ENCODE data around the gene ID2.
"Not testable (repeated sequence)": the region's sequence is repeated elsewhere in the genome, so short reads cannot be mapped to it uniquely, and the experiment has no call there.

Gene ID2

DNA sequence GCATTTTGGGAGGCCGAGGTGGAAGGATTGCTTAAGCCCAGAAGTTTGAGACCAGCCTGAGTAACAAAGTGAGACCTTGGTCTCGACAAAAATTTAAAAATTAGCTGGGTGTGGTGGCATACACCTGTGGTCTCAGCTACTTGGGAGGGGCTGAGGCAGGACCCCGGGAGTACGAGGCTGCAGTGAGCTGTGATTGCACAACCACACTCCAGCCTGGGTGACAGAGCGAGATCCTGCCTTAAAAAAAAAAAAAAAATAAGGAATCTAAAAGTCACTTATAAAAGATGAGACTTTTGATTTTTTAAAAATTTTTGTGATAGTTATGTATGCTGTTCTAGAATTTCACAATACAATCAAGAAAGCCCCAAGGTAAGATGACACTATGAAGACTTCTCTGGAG, 33.1 kb downstream of the ID2 start:
- no peaks in the 10 kb centered on the region for H3K27me3 ChIP-seq (ENCODE audit: control insufficient read depth in 1 of 2, insufficient read depth in 2 of 2, low read length in 2 of 2)
- no peaks in the 10 kb centered on the region for H3K4me1 ChIP-seq (ENCODE audit: control insufficient read depth, insufficient read depth, low read length)
- H3K27ac ChIP-seq (ENCODE audit: low read length), result no peak overlapping the region
- no peak overlapping the region for H3K9ac ChIP-seq (ENCODE audit: low read length in 2 of 2)
- H3K4me3 ChIP-seq (ENCODE audit: low read length in 2 of 2), result no peak overlapping the region
- no peaks in the 10 kb centered on the region for H3K9me3 ChIP-seq (ENCODE audit: control insufficient read depth in 2 of 2, low read length in 2 of 2)
- no peaks in the 10 kb centered on the region for H3K36me3 ChIP-seq (ENCODE audit: control insufficient read depth in 2 of 2, insufficient read depth in 2 of 2, low read length in 2 of 2)

DNA sequence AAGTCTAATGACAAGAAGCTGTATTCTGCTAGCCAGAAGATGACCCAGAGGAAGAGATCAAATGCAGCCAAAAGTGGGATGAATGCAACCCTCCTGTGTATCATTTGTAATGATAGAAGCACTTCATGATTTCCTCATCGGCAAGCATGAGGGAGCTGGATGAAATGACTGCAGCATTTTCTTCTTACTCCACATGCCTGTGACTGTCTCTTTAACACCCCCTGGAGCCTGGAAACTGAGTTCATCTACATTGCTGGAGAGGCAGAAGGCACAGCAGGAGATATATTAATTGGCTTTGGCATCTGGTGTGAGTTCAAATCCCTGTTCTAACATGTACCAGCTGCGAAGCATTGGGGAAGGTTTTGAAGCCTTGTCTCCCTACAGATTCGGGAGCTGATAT, 37.7 kb downstream of the ID2 start:
- Histone ChIP-seq H3K9me3 (ENCODE audit: control insufficient read depth in 2 of 2, low read length in 2 of 2) (no peaks in the 10 kb centered on the region), H3K27me3 (ENCODE audit: control insufficient read depth in 1 of 2, insufficient read depth in 2 of 2, low read length in 2 of 2) (no peaks in the 10 kb centered on the region)

GRCh38 chr2:8720741-8721140, 38.9 kb downstream of the ID2 start:
- H3K27ac ChIP-seq (ENCODE audit: low read length), result no peak overlapping the region
- no peak overlapping the region for H3K9ac ChIP-seq (ENCODE audit: low read length in 2 of 2)
- no peaks in the 10 kb centered on the region for H3K36me3 ChIP-seq (ENCODE audit: control insufficient read depth in 2 of 2, insufficient read depth in 2 of 2, low read length in 2 of 2)
- H3K4me1 ChIP-seq (ENCODE audit: control insufficient read depth, insufficient read depth, low read length), result no peaks in the 10 kb centered on the region
- H3K27me3 ChIP-seq (ENCODE audit: control insufficient read depth in 1 of 2, insufficient read depth in 2 of 2, low read length in 2 of 2), result no peaks in the 10 kb centered on the region
- H3K4me3 ChIP-seq (ENCODE audit: low read length in 2 of 2), result no peak overlapping the region
- H3K9me3 ChIP-seq (ENCODE audit: control insufficient read depth in 2 of 2, low read length in 2 of 2), result no peaks in the 10 kb centered on the region

More for the DNA sequence above, 37.7 kb downstream of the ID2 start:
- Histone ChIP-seq H3K9ac (ENCODE audit: low read length in 2 of 2) (no peak overlapping the region), H3K27ac (ENCODE audit: low read length) (no peak overlapping the region), H3K4me3 (ENCODE audit: low read length in 2 of 2) (no peak overlapping the region), H3K36me3 (ENCODE audit: control insufficient read depth in 2 of 2, insufficient read depth in 2 of 2, low read length in 2 of 2) (no peaks in the 10 kb centered on the region), H3K4me1 (ENCODE audit: control insufficient read depth, insufficient read depth, low read length) (no peaks in the 10 kb centered on the region)

DNA sequence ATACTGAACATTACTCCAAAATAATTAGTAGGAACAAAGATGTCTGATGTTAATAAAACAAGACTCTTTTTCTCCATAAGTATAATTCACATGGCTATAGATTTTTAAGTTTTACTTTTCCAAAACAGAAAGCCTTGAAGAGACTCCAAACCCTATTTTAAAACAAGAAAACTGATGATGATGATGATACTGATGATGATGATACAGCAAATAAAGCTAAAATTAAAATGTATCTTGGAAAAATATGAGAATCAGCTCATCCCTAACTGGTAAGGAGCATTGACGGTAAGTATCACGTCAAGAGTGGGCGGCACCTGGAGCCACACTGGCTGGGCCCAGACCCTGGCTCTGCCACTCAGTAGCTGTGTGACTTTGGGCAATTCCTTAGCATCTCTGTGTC, 39.6 kb downstream of the ID2 start:
- H3K4me3 ChIP-seq (ENCODE audit: low read length in 2 of 2), result no peak overlapping the region
- H3K36me3 ChIP-seq (ENCODE audit: control insufficient read depth in 2 of 2, insufficient read depth in 2 of 2, low read length in 2 of 2), result peaks cover 0 to 1% of the 10 kb centered on the region in 2 donors
- H3K27me3 ChIP-seq (ENCODE audit: control insufficient read depth in 1 of 2, insufficient read depth in 2 of 2, low read length in 2 of 2), result no peaks in the 10 kb centered on the region
- H3K9me3 ChIP-seq (ENCODE audit: control insufficient read depth in 2 of 2, low read length in 2 of 2), result no peaks in the 10 kb centered on the region
- H3K27ac ChIP-seq (ENCODE audit: low read length), result no peak overlapping the region
- no peaks in the 10 kb centered on the region for H3K4me1 ChIP-seq (ENCODE audit: control insufficient read depth, insufficient read depth, low read length)
- no peak overlapping the region for H3K9ac ChIP-seq (ENCODE audit: low read length in 2 of 2)

- H3K27ac ChIP-seq (ENCODE audit: low read length), result no peak overlapping the region
- no peaks in the 10 kb centered on the region for H3K9me3 ChIP-seq (ENCODE audit: control insufficient read depth in 2 of 2, low read length in 2 of 2)
- no peaks in the 10 kb centered on the region for H3K27me3 ChIP-seq (ENCODE audit: control insufficient read depth in 1 of 2, insufficient read depth in 2 of 2, low read length in 2 of 2)
- no peak overlapping the region for H3K9ac ChIP-seq (ENCODE audit: low read length in 2 of 2)
- no peak overlapping the region for H3K4me3 ChIP-seq (ENCODE audit: low read length in 2 of 2)
- H3K36me3 ChIP-seq (ENCODE audit: control insufficient read depth in 2 of 2, insufficient read depth in 2 of 2, low read length in 2 of 2), result peaks cover 6 to 7% of the 10 kb centered on the region in 2 donors
- H3K4me1 ChIP-seq (ENCODE audit: control insufficient read depth, insufficient read depth, low read length), result no peaks in the 10 kb centered on the region
Measured at GRCh38 chr2:8722986-8723385, 41.1 kb downstream of the ID2 start.

- Histone ChIP-seq H3K9ac (ENCODE audit: low read length in 2 of 2) (no peak overlapping the region), H3K27ac (ENCODE audit: low read length) (no peak overlapping the region), H3K36me3 (ENCODE audit: control insufficient read depth in 2 of 2, insufficient read depth in 2 of 2, low read length in 2 of 2) (peaks cover 21 to 25% of the 10 kb centered on the region in 2 donors), H3K4me3 (ENCODE audit: low read length in 2 of 2) (no peak overlapping the region), H3K4me1 (ENCODE audit: control insufficient read depth, insufficient read depth, low read length) (no peaks in the 10 kb centered on the region), H3K27me3 (ENCODE audit: control insufficient read depth in 1 of 2, insufficient read depth in 2 of 2, low read length in 2 of 2) (no peaks in the 10 kb centered on the region), H3K9me3 (ENCODE audit: control insufficient read depth in 2 of 2, low read length in 2 of 2) (no peaks in the 10 kb centered on the region)
Measured at GRCh38 chr2:8725838-8726237, 44.0 kb downstream of the ID2 start.

DNA sequence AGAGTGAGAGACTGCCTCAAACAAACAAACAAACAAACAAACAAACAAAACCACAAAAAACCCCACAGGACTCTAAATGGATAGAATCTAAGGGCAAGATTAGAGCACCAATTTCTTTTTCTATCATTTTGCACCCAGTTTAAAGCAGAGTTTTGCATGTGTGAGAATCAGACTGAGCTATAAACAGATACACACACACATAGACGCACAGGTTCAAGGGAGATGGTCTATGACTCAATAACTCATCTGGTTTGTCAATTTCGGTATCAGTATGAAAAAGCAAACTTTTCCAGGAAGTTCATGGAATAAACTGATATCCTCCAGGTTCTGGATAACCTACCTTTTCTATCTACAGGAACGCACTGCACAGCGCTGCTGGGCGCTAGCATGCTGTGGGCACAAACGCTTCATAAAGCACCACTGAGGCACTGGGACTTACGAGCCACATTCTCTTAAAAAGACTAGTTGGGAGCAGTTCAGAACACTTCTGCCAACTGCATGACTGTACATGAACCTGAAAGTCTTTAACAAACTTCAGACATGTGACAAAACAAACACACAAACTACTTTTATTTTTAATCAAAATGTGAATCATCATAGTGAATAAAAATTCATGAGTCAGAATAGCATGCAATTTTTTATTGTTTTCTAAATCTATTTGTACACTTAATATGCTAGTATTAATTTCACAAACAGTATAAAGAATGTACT, 46.6 kb downstream of the ID2 start:
- H3K27ac ChIP-seq (ENCODE audit: low read length), result no peak overlapping the region
- no peak overlapping the region for H3K9ac ChIP-seq (ENCODE audit: low read length in 2 of 2)
- peaks cover 42 to 43% of the 10 kb centered on the region in 2 donors for H3K36me3 ChIP-seq (ENCODE audit: control insufficient read depth in 2 of 2, insufficient read depth in 2 of 2, low read length in 2 of 2)
- no peak overlapping the region for H3K4me3 ChIP-seq (ENCODE audit: low read length in 2 of 2)
- no peaks in the 10 kb centered on the region for H3K27me3 ChIP-seq (ENCODE audit: control insufficient read depth in 1 of 2, insufficient read depth in 2 of 2, low read length in 2 of 2)
- H3K4me1 ChIP-seq (ENCODE audit: control insufficient read depth, insufficient read depth, low read length), result peaks cover 3% of the 10 kb centered on the region
- no peaks in the 10 kb centered on the region for H3K9me3 ChIP-seq (ENCODE audit: control insufficient read depth in 2 of 2, low read length in 2 of 2)

- not testable (repeated sequence) for H3K9me3 ChIP-seq (ENCODE audit: control insufficient read depth in 2 of 2, low read length in 2 of 2); H3K4me3 ChIP-seq (ENCODE audit: low read length in 2 of 2); H3K9ac ChIP-seq (ENCODE audit: low read length in 2 of 2); H3K4me1 ChIP-seq (ENCODE audit: control insufficient read depth, insufficient read depth, low read length); H3K27me3 ChIP-seq (ENCODE audit: control insufficient read depth in 1 of 2, insufficient read depth in 2 of 2, low read length in 2 of 2); H3K27ac ChIP-seq (ENCODE audit: low read length)
- H3K36me3 ChIP-seq (ENCODE audit: control insufficient read depth in 2 of 2, insufficient read depth in 2 of 2, low read length in 2 of 2), result peaks cover 43% of the 10 kb centered on the region in 2 donors
Measured at GRCh38 chr2:8729101-8729500, 47.2 kb downstream of the ID2 start.

DNA sequence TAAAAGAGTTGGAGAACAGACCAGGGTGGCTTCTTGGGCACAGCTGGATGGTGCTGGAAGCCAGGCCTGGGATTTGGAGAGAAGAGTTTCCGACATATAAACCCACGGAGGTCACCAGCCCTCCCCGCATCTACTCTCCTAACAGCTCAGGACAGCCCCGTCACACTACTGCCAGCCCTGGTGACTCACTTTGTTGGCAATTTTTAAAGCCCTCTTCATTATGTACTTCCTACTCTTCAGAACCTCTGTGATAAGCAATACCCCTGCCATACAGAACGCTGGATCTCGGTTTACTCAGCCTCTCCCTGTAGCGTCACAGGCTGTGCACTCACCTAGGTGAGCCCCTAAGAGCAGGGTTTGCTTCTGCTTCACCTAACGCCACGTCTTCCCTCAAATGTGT, 48.1 kb downstream of the ID2 start:
- Histone ChIP-seq H3K4me3 (ENCODE audit: low read length in 2 of 2) (no peak overlapping the region), H3K27ac (ENCODE audit: low read length) (no peak overlapping the region), H3K9me3 (ENCODE audit: control insufficient read depth in 2 of 2, low read length in 2 of 2) (no peaks in the 10 kb centered on the region), H3K4me1 (ENCODE audit: control insufficient read depth, insufficient read depth, low read length) (peaks cover 9% of the 10 kb centered on the region), H3K27me3 (ENCODE audit: control insufficient read depth in 1 of 2, insufficient read depth in 2 of 2, low read length in 2 of 2) (no peaks in the 10 kb centered on the region), H3K36me3 (ENCODE audit: control insufficient read depth in 2 of 2, insufficient read depth in 2 of 2, low read length in 2 of 2) (peaks cover 43 to 46% of the 10 kb centered on the region in 2 donors), H3K9ac (ENCODE audit: low read length in 2 of 2) (no peak overlapping the region)

- Histone ChIP-seq H3K36me3 (ENCODE audit: control insufficient read depth in 2 of 2, insufficient read depth in 2 of 2, low read length in 2 of 2) (peaks cover 45 to 48% of the 10 kb centered on the region in 2 donors), H3K4me3 (ENCODE audit: low read length in 2 of 2) (no peak overlapping the region), H3K4me1 (ENCODE audit: control insufficient read depth, insufficient read depth, low read length) (peaks cover 9% of the 10 kb centered on the region), H3K9me3 (ENCODE audit: control insufficient read depth in 2 of 2, low read length in 2 of 2) (no peaks in the 10 kb centered on the region), H3K27me3 (ENCODE audit: control insufficient read depth in 1 of 2, insufficient read depth in 2 of 2, low read length in 2 of 2) (no peaks in the 10 kb centered on the region), H3K9ac (ENCODE audit: low read length in 2 of 2) (no peak overlapping the region), H3K27ac (ENCODE audit: low read length) (no peak overlapping the region)
Measured at GRCh38 chr2:8732601-8733000, 50.7 kb downstream of the ID2 start.
